ENCODE data around the gene CNTN6. TPM values are rescaled to one million over a fixed set of nuclear protein-coding genes. Genes with fewer than 3 reads are reported as not detected.

CNTN6 gene
- total RNA-seq, 1 experiment from 2014 or later: not detected

DNA sequence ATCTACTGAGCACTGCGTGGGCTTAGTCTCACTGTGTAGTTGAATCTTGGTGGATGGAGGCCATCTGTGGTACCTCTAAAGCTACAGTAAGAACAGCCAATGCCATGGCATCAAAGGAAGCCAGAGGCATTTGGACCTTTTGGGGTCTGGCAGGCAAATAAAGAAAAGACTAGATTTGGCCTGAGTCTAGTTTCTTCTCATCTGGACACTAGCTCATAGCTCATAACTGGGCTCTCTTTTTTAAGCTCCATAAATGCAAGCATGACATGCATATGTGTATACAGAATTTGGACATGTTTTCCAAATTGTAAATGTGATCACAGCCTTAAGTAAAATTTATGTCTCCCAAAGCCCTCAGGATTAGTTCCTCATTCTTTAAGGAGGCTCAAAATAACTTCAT, 107.5 kb downstream of the CNTN6 start:
- Histone ChIP-seq H2BK20ac (ENCODE audit: low read depth, low read length, poor library complexity, severe bottlenecking) (no peak overlapping the region), H3K9ac (ENCODE audit: extremely low read depth, insufficient read length, low read length) (no peak overlapping the region), H2BK15ac (ENCODE audit: low read depth, low read length) (no peak overlapping the region), H3K4me2 (ENCODE audit: insufficient read depth, insufficient read length, low read length) (no peak overlapping the region), H3K79me2 (ENCODE audit: insufficient read depth, low read length) (no peaks in the 10 kb centered on the region), H4K91ac (ENCODE audit: insufficient read length, low read depth, low read length) (no peak overlapping the region), H3K27ac (ENCODE audit: insufficient read length, low read depth, low read length) (no peak overlapping the region), H3K27me3 (ENCODE audit: insufficient read depth, low read length) (no peaks in the 10 kb centered on the region), H4K8ac (replicated peaks; ENCODE audit: insufficient read length, low read depth, low read length) (no peak overlapping the region), H3K56ac (ENCODE audit: insufficient read length, low read depth, low read length) (no peak overlapping the region), H3K23ac (ENCODE audit: insufficient read length, low read depth, low read length) (no peak overlapping the region), H3K9me3 (ENCODE audit: control insufficient read depth, low read depth, low read length) (no peaks in the 10 kb centered on the region), H2AK5ac (ENCODE audit: insufficient read length, low read length) (no peak overlapping the region), H2BK120ac (ENCODE audit: low read depth, low read length, poor library complexity, severe bottlenecking) (no peak overlapping the region), H3K79me1 (ENCODE audit: insufficient read depth, low read depth, low read length, poor library complexity, severe bottlenecking) (no peaks in the 10 kb centered on the region), H3K4ac (ENCODE audit: low read depth, low read length) (no peak overlapping the region), H4K20me1 (ENCODE audit: control insufficient read depth, insufficient read depth, insufficient read length) (no peaks in the 10 kb centered on the region), H2BK12ac (ENCODE audit: insufficient read length, low read depth, low read length) (no peak overlapping the region), H4K5ac (ENCODE audit: insufficient read length, low read depth, low read length) (no peak overlapping the region), H3K14ac (ENCODE audit: insufficient read depth, low read length) (no peak overlapping the region), H3K18ac (ENCODE audit: insufficient read length, low read depth, low read length) (no peak overlapping the region), H3T11ph (ENCODE audit: low read length) (no peak overlapping the region), H2BK5ac (ENCODE audit: insufficient read length, low read length) (no peak overlapping the region), H2AFZ (ENCODE audit: low read length) (no peak overlapping the region), H3K23me2 (ENCODE audit: insufficient read length, low read depth, low read length, poor library complexity, severe bottlenecking) (no peaks in the 10 kb centered on the region), H3K4me1 (ENCODE audit: insufficient read depth, low read length) (no peaks in the 10 kb centered on the region)
- Mint-ChIP-seq H3K36me3 (ENCODE audit: insufficient read depth in 1 of 3, low read depth in 3 of 3) (peaks cover 0 to 4% (median 0%) of the 10 kb centered on the region in 3 experiments; a peak in 1 of 7 replicates), H3K9me3 (peaks cover 0 to 3% of the 10 kb centered on the region in 2 experiments; a peak in 1 of 5 replicates), H3K4me1 (peaks cover 2 to 7% of the 10 kb centered on the region in 2 experiments; a peak in 2 of 4 replicates), H3K27ac (no peak overlapping the region), H3K27me3 (ENCODE audit: low read depth) (no peaks in the 10 kb centered on the region; the same call in 1 of the 2 replicates), H3K4me3 (no peak overlapping the region)
- TF ChIP-seq, protein P1, sequence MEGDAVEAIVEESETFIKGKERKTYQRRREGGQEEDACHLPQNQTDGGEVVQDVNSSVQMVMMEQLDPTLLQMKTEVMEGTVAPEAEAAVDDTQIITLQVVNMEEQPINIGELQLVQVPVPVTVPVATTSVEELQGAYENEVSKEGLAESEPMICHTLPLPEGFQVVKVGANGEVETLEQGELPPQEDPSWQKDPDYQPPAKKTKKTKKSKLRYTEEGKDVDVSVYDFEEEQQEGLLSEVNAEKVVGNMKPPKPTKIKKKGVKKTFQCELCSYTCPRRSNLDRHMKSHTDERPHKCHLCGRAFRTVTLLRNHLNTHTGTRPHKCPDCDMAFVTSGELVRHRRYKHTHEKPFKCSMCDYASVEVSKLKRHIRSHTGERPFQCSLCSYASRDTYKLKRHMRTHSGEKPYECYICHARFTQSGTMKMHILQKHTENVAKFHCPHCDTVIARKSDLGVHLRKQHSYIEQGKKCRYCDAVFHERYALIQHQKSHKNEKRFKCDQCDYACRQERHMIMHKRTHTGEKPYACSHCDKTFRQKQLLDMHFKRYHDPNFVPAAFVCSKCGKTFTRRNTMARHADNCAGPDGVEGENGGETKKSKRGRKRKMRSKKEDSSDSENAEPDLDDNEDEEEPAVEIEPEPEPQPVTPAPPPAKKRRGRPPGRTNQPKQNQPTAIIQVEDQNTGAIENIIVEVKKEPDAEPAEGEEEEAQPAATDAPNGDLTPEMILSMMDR (conservative IDR thresholded peaks at IDR 0.05): no peak
- no CpG with 5 or more reads among the region's 1 CpG for WGBS (ENCODE audit: extremely low coverage, insufficient read length, low lambda C conversion rate)
- no peak for DNase-seq
